SIG-M5 (cell line): ENCODE measurements around the gene SYNGAP1.

Experiments
- DNase-seq: peaks from one replicate; lab custom pipeline; 2025; lab: John Stamatoyannopoulos, UW

The SYNGAP1 gene

GRCh38 chr6:33404884-33405283 lies 15.0 kb upstream of the SYNGAP1 start:
- DNase-seq, result no peak

DNA sequence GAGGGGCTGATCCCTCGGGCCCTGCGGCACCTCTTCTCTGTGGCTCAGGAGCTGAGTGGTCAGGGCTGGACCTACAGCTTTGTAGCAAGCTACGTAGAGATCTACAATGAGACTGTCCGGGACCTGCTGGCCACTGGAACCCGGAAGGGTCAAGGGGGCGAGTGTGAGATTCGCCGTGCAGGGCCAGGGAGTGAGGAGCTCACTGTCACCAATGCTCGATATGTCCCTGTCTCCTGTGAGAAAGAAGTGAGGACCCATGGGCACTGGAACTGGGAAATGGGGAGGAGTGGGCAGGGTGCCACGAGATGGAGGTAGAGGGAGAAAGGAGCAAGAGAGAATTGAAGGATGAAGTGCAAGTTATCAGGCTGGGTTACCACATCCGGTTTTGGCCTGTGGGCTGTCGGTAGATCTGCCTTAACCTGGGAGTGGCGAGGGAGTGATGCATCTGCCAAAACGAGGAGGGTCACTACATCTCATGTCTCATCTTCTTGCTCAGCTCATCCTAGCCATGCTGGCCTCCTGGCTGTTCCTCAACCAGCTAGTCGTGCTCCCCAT lies 14.4 kb upstream of the SYNGAP1 start:
- no peak for DNase-seq

- DNase-seq, result no peak
These were observed 13.7 kb upstream of the SYNGAP1 start for GRCh38 chr6:33406126-33406525.

GRCh38 chr6:33407132-33407718 lies 12.6 kb upstream of the SYNGAP1 start:
- DNase-seq, result no peak

DNA sequence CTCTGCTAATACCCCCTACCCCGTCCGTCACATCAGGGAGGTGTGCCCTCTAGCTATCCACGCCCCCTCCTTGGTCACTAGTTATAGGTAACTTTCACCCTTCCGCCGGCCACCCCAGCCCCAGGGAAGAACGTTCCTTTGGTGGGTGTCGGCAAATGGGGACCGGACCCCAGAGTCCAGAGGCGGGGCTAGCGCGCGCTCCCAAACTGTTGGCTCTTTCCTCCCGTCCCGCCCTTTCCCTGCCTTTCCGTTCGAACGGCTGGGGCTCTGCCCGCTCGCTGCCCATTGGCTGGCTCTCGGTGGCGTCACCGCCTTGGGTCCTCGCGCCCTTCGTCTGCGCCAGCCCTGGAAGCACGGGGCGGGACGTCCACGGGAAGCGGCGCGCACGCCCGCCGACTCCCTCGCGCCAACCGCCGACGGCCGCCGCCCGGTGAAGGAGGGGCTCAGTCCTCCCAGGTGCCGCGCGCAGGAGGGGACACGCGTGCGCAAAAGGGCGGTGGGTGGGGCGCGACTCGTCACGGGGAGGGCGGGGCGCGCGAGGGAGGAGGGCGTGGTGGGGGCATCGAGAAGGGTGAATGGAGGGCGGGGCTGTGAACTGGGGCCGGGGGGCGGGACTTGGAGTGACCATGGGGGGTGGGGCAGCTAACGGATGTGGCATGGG lies 9.7 kb upstream of the SYNGAP1 start:
- peak; percentile 64 for DNase-seq

- no peak for DNase-seq
These were observed 8.9 kb upstream of the SYNGAP1 start, which contains the start of gene PHF1 for GRCh38 chr6:33410711-33411631. PHF1 (plus strand) TSS chr6:33411014; CDS start chr6:33412264, 1,250 bp downstream.

DNA sequence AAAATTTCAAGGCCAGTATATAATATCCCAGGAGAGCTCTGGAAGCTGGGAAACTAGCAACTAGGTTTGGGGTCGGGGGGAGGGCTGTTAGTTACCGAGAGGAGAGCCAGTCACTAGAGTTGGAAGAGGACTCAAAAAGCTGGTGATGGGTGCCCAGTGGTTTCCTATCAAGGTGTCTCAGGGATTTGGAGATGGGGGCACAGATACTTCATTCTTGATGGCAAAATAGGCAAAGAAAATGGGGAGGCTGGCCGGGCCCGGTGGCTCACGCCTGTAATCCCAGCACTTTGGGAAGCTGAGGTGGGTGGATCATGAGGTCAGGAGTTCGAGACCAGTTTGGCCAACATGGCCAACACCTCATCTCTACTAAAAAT lies 8.2 kb upstream of the SYNGAP1 start:
- DNase-seq, result no peak

DNA sequence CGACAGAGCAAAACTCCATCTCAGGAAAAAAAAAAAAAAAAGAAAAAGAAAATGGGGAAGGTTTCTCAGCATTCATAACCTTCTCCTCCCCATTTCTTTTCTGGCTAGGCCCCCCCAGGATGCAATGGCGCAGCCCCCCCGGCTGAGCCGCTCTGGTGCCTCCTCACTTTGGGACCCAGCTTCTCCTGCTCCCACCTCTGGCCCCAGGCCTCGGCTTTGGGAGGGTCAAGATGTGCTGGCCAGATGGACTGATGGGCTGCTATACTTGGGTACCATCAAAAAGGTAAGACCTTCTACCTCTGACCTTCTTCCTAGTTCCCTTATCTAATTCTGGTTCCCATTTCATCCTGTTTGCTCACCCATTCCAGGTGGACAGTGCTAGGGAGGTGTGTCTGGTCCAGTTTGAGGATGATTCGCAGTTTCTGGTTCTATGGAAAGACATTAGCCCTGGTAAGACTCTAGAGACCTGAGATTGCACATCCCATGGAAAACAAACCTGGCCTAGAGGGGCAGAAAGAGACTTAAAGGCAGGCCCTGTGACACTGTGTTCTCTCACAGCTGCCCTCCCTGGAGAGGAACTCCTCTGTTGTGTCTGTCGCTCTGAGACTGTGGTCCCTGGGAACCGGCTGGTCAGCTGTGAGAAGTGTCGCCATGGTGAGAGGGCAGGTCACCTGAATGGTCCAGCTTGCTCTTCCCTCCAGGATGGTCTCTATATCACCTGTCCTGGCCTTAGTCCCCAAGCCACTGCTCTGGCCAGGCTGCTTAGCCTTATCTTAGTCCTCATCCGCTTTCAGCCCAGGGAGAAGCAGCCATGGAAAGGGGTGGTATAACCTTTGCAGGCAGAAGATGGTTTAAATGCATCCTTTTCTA lies 7.5 kb upstream of the SYNGAP1 start:
- DNase-seq, result no peak

DNA sequence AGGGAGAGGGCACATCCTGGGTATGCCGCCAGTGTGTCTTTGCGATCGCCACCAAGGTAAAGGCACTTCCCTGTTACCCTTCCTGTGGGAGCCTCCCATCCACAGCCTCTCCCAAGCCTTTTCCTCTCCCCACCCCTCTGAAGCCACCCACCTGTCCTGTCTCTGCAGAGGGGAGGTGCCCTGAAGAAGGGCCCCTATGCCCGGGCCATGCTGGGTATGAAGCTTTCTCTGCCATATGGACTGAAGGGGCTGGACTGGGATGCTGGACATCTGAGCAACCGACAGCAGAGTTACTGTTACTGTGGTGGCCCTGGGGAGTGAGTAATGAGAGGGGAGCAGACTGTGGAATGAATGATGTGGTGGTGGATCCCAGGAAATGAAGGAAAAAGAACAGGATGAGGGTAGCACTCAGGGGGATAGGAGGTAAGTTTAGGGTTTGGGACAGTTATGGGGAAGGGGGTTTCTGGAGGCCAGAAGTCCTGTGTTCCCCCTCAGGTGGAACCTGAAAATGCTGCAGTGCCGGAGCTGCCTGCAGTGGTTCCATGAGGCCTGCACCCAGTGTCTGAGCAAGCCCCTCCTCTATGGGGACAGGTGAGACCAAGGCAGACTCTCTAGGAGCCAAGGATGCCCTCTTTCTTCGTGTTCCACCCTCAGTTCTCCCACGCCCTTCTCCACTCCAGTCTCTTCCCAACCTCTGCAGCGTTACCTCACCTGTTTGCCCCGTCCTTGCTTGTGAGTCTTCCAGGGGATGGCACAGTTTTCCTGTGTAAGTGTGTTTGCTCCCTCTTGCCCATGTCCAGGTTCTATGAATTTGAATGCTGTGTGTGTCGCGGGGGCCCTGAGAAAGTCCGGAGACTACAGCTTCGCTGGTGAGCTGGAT lies 6.4 kb upstream of the SYNGAP1 start:
- DNase-seq, result no peak

DNA sequence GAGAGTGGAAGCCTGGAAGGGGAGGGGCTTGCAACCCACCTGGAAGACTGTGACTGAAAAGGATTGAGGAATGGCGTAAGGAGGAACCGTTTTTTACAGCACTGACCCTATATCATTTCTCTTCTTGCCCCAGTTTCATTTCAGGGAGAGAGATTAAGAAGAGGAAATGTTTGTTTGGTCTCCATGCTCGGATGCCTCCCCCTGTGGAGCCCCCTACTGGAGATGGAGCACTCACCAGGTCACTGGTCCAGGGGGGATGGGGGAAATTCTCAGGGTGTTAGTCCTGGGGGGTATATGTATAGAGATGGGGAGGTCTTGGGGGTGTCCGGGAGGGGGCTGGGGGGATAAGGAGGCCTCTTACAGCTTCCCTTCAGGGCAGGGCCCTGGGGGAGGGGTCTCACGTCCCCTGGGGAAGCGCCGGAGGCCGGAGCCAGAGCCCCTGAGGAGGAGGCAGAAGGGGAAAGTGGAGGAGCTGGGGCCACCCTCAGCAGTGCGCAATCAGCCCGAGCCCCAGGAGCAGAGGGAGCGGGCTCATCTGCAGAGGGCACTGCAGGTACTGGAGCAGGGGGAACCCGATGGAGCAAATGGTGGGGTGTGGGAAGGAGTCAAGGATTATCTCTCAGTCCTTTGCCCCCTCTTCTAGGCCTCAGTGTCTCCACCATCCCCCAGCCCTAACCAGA lies 5.1 kb upstream of the SYNGAP1 start:
- DNase-seq, result no peak

- DNase-seq, result no peak
These were observed 4.0 kb upstream of the SYNGAP1 start for GRCh38 chr6:33415831-33416230.

DNA sequence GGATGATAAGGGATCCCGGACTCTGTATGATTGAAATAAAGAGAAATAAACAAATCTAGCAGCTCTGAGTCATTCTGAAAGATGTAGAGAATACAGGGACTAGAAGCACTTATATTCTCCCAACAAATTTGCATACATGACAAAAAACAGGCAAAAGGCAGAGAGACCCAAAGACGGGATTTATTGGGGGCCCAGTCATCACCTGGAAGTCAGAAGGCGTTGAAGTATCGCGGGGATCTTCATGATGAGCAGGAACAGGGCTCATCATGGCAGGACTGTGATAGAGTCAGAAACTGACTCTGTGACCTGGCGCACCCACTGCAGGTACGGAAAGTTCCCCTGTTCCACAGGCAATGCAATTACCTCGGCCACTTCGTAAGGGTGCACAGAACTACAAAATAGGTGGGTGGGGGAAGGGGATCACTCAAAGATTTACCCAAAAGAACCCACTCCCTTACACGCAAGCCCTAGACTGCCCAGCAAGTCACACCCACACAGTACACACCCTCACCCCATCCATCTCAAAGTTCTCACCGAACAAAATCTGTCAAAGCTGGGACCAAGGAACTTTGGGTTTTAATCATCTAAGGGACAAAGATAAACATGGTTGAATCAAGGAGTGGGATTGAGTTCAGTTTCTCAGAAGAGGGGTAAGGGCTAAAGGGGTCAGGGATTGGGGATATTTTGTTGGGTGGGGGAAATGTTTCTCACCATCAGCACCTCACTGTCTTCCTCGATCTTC lies 3.3 kb upstream of the SYNGAP1 start:
- DNase-seq, result no peak

GRCh38 chr6:33417128-33417902 lies 2.5 kb upstream of the SYNGAP1 start:
- DNase-seq, result no peak

DNA sequence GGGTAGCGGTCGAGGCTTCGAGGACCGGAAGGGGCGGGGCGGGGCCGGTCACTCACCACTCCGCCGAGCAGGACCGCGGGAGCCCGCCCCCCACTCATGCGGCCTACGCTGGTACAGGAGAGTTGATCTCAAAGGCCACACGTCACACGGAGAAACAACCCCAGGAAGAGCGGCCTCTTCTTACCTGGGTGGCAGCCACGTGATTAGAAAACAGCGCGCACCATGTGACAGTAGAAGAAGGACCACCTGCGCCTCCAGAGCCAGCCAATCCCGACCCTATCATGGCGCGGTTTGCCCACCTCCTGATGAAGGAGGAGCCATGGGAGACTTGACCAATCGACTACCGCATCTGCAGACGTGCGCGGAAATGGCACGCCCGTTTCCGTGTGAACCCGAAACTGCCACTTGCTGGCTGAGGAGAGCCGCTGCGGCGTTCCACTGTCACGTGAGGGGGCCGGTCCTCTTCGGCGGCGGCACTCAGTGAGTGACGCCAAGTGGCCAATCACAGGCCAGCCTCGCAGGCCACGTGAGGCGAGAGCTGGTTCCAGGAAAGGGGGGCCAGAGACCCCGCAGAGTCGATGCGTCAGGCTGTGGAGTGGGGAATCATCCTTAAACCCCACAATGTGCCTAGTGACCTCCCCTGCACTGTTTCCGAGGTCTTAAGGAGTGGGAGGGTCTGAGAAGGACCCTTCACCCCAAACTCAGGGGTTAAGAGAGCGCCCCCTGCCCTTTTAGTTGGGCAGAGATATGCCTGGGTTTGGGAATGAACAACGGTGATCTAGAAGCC lies 1.8 kb upstream of the SYNGAP1 start, which contains the start of gene CUTA:
CUTA (minus strand) TSS at position 205 of the 787 bp plus-strand sequence; CDS start at position 98, 107 bp downstream.
- peak; percentile 96 for DNase-seq

- no peak for DNase-seq
These were observed 1.1 kb upstream of the SYNGAP1 start for GRCh38 chr6:33418690-33419291.

DNA sequence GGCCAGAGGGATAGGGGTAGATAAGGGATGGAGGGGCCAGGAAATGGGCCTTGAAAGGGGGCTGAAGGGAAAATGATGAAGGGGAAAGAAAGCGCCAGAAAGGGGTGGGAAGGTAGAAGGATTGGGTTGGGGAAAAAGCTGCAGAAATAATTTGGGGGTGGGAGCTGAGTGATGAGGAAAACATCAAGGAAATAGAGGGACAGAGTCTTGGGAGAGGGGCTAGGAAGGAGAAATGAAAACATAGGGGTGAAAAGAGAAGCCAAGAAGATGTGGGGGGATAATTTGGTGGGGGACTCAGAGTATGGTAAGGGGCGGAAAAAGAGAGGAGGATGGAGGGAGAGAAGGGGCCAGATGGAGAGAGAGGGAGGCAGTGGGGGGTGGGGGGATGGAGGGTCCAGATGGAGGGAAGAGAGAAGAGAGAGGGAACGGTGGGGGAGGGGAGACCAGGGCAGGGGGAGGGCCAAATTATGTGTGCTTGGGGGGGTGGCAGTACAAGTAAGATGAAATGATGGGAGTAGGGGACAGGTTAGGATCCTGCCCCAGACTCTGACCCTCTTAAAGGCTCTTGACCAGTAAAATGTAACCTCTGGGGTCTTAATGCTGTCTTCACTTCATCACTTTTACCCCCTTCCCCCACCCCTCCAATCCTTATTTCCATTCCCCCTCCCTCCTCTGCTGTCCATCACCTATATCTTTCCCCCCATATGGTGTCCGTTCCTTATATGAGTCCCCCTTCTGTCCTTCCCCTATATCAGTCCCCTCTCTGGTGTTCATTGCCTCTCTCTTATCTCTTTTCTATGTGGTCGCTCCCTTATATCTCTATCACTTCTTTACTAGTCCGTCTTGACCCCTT lies 852 bp downstream of the SYNGAP1 start:
- DNase-seq, result no peak
